Left lung (tissue), 10 donors: ENCODE results near the gene CTSK. TPM values are rescaled to one million over a fixed set of nuclear protein-coding genes. Genes with fewer than 3 reads are reported as not detected.

Source experiments
- ATAC-seq: fragments of 200-7000 bp; cut with Tn5 transposase; one replicate; pipeline ENCODE4 v1.9.1; 2020; ENCODE audit warnings: moderate library complexity
- DNase-seq, 4 donors: peaks; one replicate each; pipeline ENCODE4 v3.0.0-alpha.2; 2013 to 2020
- H3K27ac ChIP-seq, 2 donors: fragments of 200-600 bp; sonication (generic) in 1 of 2; one replicate each; pipeline versions ENCODE4 v1.5.0 to v1.8.0; 2020 to 2021
- H3K27me3 ChIP-seq, 2 donors: fragments of 200-600 bp; sonication (generic) in 1 of 2; one replicate each; pipeline versions ENCODE4 v1.5.0 to v1.8.0; 2020 to 2021
- H3K36me3 ChIP-seq, 2 donors: fragments of 200-600 bp; sonication (generic) in 1 of 2; one replicate each; pipeline versions ENCODE4 v1.5.0 to v1.8.0; 2020 to 2021
- H3K4me1 ChIP-seq, 2 donors: fragments of 200-600 bp; one replicate each; pipeline ENCODE4 v1.8.0; 2021
- H3K4me3 ChIP-seq, 2 donors: fragments of 200-600 bp; sonication (generic) in 1 of 2; one replicate each; pipeline versions ENCODE4 v1.5.0 to v1.8.0; 2020 to 2021; ENCODE audit warnings: mild to moderate bottlenecking in 1 of 2
- H3K9me3 ChIP-seq, 2 donors: fragments of 200-600 bp; sonication (generic) in 1 of 2; one replicate each; pipeline versions ENCODE4 v1.5.0 to v1.8.0; 2020 to 2021
- intact Hi-C, 2 donors: fragments of 100-400 bp; cut with DNase I; formaldehyde crosslinking; loops; one replicate each; pipeline versions ENCODE4 v1.11.2 to v1.14.2; 2022
- polyA plus RNA-seq, 6 donors: library from polyadenylated mRNA; unstranded; fragments of 120-200 nt; gene quantifications; one replicate each; pipeline ENCODE4 v1.2.1, GENCODE V29; 2013; ENCODE audit not compliant: insufficient read length in 6 of 6
- total RNA-seq, 2 donors: library from RNA; stranded (reverse); fragmentation: NEBNext Ultra II Directional; extraction: Animal tissue kit (Norgen Biotek cat#: 25700); gene quantifications; one replicate each; pipeline ENCODE4 v1.2.1, GENCODE V29; 2021
- TF ChIP-seq, protein P1 (sequence below), 2 donors: fragments of 200-600 bp; sonication (generic) in 1 of 2; IDR thresholded peaks; one replicate each; pipeline versions ENCODE4 v1.5.0 to v1.8.0; 2021; ENCODE audit warnings: antibody characterized with exemption in 2 of 2
- donor health status: DM: no; HTN: yes; CAD: no.
- donor health status: DM: no; HTN: no; CAD: no.

The CTSK gene
- total and polyA plus RNA-seq, 8 donors = 19.9 to 54.5 (median 36.0) TPM

DNA sequence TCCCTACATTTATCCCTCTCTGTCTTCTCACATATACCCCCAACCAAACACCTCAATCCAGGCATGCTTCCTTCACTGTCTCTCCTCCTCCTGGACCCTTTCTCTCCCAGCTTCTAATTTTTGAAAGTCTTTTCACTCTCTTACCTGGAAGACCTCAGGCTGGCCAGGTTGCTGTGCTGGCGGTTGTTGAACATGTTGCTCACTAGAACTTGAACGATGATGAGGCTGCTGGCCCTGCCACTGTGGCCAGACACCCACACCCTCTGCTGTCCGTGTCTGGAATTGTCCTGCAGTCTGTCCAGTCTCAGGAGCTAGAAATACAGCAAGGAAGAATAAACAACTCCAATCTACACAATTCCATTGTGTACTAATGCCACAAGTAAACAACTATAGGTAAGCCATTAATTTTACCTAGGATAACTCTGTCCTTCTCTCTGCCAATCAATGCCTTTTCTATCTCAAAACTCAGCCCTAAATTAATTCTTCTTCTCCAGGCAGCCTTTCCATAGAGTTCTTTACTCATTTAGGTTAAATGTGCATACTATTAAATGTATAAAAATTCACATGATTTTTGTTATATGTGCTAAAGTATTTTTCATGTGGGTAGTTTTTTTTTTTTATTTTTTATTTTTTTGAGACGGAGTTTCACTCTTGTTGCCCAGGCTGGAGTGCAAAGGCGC lies 5.1 kb upstream of the CTSK start:
- TF ChIP-seq, protein P1, sequence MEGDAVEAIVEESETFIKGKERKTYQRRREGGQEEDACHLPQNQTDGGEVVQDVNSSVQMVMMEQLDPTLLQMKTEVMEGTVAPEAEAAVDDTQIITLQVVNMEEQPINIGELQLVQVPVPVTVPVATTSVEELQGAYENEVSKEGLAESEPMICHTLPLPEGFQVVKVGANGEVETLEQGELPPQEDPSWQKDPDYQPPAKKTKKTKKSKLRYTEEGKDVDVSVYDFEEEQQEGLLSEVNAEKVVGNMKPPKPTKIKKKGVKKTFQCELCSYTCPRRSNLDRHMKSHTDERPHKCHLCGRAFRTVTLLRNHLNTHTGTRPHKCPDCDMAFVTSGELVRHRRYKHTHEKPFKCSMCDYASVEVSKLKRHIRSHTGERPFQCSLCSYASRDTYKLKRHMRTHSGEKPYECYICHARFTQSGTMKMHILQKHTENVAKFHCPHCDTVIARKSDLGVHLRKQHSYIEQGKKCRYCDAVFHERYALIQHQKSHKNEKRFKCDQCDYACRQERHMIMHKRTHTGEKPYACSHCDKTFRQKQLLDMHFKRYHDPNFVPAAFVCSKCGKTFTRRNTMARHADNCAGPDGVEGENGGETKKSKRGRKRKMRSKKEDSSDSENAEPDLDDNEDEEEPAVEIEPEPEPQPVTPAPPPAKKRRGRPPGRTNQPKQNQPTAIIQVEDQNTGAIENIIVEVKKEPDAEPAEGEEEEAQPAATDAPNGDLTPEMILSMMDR (IDR thresholded peaks at IDR 0.05) = peak; percentile 62 to 66
- intact Hi-C loops = no loop called here
- no peak overlapping the region for H3K27ac ChIP-seq
- peaks cover 0 to 76% of the 10 kb centered on the region in 2 donors for H3K36me3 ChIP-seq
- no peaks in the 10 kb centered on the region for H3K27me3 ChIP-seq
- H3K9me3 ChIP-seq = no peaks in the 10 kb centered on the region
- H3K4me1 ChIP-seq = peaks cover 8 to 10% of the 10 kb centered on the region in 2 donors
- DNase-seq (peak in 3 of 4 donors; percentile 61 to 78 (median 75)), ATAC-seq (peak; percentile 94)
- no peak overlapping the region for H3K4me3 ChIP-seq

DNA sequence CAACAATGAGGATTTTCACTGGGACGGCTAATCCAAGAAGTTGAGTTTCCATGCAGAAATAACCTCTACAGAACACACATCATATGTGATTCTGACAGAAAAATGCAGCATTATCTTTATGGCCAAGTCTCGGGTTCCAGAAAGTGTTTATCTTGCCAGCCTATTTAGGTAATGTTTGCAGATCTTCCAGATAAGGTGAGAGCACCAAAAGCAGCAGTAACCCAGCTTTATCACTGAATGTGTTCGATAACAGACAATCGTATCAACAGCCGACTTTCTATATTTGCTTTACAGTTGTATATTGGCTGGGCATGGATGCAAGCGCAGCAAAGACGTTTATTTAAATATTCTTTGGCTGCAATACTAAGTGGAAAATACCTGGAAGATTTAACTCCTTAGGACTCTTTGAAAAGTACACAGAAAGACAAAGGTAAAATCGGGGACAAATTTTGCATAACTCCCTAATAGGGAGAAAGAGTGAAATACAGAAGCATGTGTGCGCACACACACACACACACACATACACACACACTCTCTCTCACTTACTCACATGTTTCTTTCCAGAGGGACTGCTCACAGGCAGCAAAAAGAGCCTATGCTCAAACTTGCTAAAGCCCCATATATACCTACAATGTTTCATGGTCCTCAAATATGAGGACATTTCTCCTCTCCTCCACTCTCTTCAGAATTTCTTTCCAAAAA lies 3.0 kb upstream of the CTSK start:
- Histone ChIP-seq H3K27me3 (no peaks in the 10 kb centered on the region), H3K27ac (no peak overlapping the region), H3K4me1 (peaks cover 8 to 22% of the 10 kb centered on the region in 2 donors), H3K36me3 (peaks cover 0 to 56% of the 10 kb centered on the region in 2 donors), H3K9me3 (no peaks in the 10 kb centered on the region), H3K4me3 (no peak overlapping the region)
- ATAC-seq (no peak), DNase-seq (no peak)
- intact Hi-C loops = no loop called here
- TF ChIP-seq, protein P1 (IDR thresholded peaks at IDR 0.05) = no peak

DNA sequence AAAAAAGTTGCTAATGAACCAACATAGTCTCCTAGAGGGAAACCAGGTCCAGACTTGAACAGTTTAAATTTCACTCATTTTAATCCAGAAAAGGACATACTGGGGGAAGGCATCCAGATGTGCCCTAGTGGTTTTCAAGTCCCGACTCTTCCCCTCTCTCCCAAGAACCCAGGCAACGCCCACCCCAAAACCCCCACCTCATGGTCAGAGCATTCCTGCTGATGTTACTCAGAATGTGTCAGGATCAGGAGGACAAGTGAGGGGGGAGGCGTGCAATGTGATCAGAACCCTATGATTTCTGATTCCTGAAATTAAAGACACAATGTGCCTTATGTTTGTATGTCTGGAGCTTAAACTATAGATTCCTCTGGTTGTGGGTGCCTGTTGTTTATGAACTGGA lies 1.6 kb upstream of the CTSK start:
- DNase-seq (no peak), ATAC-seq (no peak)
- TF ChIP-seq, protein P1 (IDR thresholded peaks at IDR 0.05) = no peak
- H3K9me3 ChIP-seq = no peaks in the 10 kb centered on the region
- H3K4me3 ChIP-seq = no peak overlapping the region
- H3K4me1 ChIP-seq = peaks cover 8 to 22% of the 10 kb centered on the region in 2 donors
- peaks cover 0 to 41% of the 10 kb centered on the region in 2 donors for H3K36me3 ChIP-seq
- H3K27ac ChIP-seq = no peak overlapping the region
- intact Hi-C loops = no loop called here
- no peaks in the 10 kb centered on the region for H3K27me3 ChIP-seq

DNA sequence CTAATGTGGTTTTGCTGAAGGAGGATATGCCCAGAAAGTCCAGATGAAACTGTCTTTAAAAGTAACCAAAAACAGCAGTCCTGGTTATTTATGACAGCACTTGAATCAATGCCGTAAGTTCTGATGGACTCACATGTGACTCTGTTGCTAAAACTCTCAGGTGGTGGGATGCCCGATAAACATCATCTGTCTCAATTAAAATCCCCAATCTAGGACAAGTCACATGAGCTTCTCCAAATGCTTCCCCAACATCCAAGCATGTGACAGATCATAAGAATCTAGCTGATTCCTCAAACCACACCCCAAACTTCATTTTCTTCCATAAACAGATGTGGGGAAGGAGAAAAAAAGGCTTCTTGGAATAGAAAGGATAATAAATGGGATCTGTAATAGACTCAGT lies 786 bp upstream of the CTSK start:
- DNase-seq (no peak), ATAC-seq (peak; percentile 4)
- peaks cover 0 to 35% of the 10 kb centered on the region in 2 donors for H3K36me3 ChIP-seq
- H3K9me3 ChIP-seq = no peaks in the 10 kb centered on the region
- peaks cover 8 to 22% of the 10 kb centered on the region in 2 donors for H3K4me1 ChIP-seq
- H3K27me3 ChIP-seq = no peaks in the 10 kb centered on the region
- H3K4me3 ChIP-seq = no peak overlapping the region
- H3K27ac ChIP-seq = peak overlapping the region in 1 of 2 donors; percentile 51
- intact Hi-C loops = no loop called here
- TF ChIP-seq, protein P1 (IDR thresholded peaks at IDR 0.05) = no peak
